ENCODE measurements around the gene LENG1.
A peak's percentile ranks its signal among the peaks of the same experiment; 100 is the strongest.
"Not testable (repeated sequence)": the region's sequence is repeated elsewhere in the genome, so short reads cannot be mapped to it uniquely, and the experiment has no call there.

LENG1 gene

GRCh38 chr19:54159352-54160181, at the start of gene LENG1:
TSS of gene LENG1 (minus strand) at chr19:54159721. CDS start at chr19:54159695, 26 bp downstream.
- Histone ChIP-seq H2AFZ (peak within 1 kb of the TSS; percentile 95), H3K9me3 (ENCODE audit: control insufficient read depth, low read length) (no peaks in the 10 kb centered on the region)

GRCh38 chr19:54208784-54209057, 49.2 kb upstream of the LENG1 start:
- Histone ChIP-seq H3K9ac (no peak overlapping the region), H3K4me2 (ENCODE audit: low read length) (no peak overlapping the region), H3K9me3 (ENCODE audit: control insufficient read depth, low read length) (no peaks in the 10 kb centered on the region), H2AFZ (no peak overlapping the region), H3K27ac (peak overlapping the region; percentile 22), H3K79me2 (peaks cover 25% of the 10 kb centered on the region), H3K27me3 (ENCODE audit: control insufficient read depth, insufficient read depth, low read length) (no peaks in the 10 kb centered on the region), H3K36me3 (ENCODE audit: control insufficient read depth, insufficient read depth, low read length) (no peaks in the 10 kb centered on the region), H3K4me1 (peaks cover 7% of the 10 kb centered on the region), H3K4me3 (ENCODE audit: low read depth, low read length) (no peak overlapping the region)
- TF ChIP-seq, protein P1, sequence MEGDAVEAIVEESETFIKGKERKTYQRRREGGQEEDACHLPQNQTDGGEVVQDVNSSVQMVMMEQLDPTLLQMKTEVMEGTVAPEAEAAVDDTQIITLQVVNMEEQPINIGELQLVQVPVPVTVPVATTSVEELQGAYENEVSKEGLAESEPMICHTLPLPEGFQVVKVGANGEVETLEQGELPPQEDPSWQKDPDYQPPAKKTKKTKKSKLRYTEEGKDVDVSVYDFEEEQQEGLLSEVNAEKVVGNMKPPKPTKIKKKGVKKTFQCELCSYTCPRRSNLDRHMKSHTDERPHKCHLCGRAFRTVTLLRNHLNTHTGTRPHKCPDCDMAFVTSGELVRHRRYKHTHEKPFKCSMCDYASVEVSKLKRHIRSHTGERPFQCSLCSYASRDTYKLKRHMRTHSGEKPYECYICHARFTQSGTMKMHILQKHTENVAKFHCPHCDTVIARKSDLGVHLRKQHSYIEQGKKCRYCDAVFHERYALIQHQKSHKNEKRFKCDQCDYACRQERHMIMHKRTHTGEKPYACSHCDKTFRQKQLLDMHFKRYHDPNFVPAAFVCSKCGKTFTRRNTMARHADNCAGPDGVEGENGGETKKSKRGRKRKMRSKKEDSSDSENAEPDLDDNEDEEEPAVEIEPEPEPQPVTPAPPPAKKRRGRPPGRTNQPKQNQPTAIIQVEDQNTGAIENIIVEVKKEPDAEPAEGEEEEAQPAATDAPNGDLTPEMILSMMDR (IDR thresholded peaks at IDR 0.05) = no peak

More at GRCh38 chr19:54159352-54160181, at the start of gene LENG1:
- no peaks in the 10 kb centered on the region for H3K27me3 ChIP-seq (ENCODE audit: control insufficient read depth, insufficient read depth, low read length)
- H3K79me2 ChIP-seq = peaks cover 3% of the 10 kb centered on the region
- H3K4me3 ChIP-seq (ENCODE audit: low read depth, low read length) = peak within 1 kb of the TSS; percentile 88
- peaks cover 13% of the 10 kb centered on the region for H3K4me1 ChIP-seq
- peak within 1 kb of the TSS; percentile 50 for H3K9ac ChIP-seq
- peak within 1 kb of the TSS; percentile 79 for H3K4me2 ChIP-seq (ENCODE audit: low read length)
- H3K27ac ChIP-seq = peak within 1 kb of the TSS; percentile 95
- no peaks in the 10 kb centered on the region for H3K36me3 ChIP-seq (ENCODE audit: control insufficient read depth, insufficient read depth, low read length)
- TF ChIP-seq, protein P1 (IDR thresholded peaks at IDR 0.05) = peak; percentile 48

GRCh38 chr19:54207983-54208783, 48.7 kb upstream of the LENG1 start:
- H3K36me3 ChIP-seq (ENCODE audit: control insufficient read depth, insufficient read depth, low read length) = no peaks in the 10 kb centered on the region
- no peak overlapping the region for H2AFZ ChIP-seq
- no peak overlapping the region for H3K9ac ChIP-seq
- no peaks in the 10 kb centered on the region for H3K9me3 ChIP-seq (ENCODE audit: control insufficient read depth, low read length)
- no peaks in the 10 kb centered on the region for H3K27me3 ChIP-seq (ENCODE audit: control insufficient read depth, insufficient read depth, low read length)
- peak overlapping the region; percentile 56 for H3K27ac ChIP-seq
- no peak overlapping the region for H3K4me2 ChIP-seq (ENCODE audit: low read length)
- H3K4me1 ChIP-seq = peaks cover 7% of the 10 kb centered on the region
- peaks cover 29% of the 10 kb centered on the region for H3K79me2 ChIP-seq
- TF ChIP-seq, protein P1 (IDR thresholded peaks at IDR 0.05) = no peak
- H3K4me3 ChIP-seq (ENCODE audit: low read depth, low read length) = no peak overlapping the region

DNA sequence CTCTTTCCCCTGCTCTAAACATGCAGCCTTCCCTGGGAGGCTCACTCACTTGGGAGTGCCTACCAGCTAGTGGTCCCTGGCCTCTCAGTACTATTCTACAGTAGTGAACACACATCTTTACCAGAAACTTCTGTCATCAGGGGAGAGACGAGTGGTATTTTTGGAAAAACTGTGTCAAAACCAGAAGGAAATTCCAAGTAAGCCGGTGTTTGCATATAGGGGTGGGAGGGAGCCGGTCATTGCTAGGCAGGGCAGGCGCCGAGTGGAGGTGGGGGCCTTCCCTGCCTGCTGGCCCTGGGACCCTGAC, 48.1 kb upstream of the LENG1 start:
- H3K27me3 ChIP-seq (ENCODE audit: control insufficient read depth, insufficient read depth, low read length) = no peaks in the 10 kb centered on the region
- peak overlapping the region; percentile 56 for H3K27ac ChIP-seq
- no peak overlapping the region for H3K4me2 ChIP-seq (ENCODE audit: low read length)
- H3K9me3 ChIP-seq (ENCODE audit: control insufficient read depth, low read length) = no peaks in the 10 kb centered on the region
- no peak overlapping the region for H3K4me3 ChIP-seq (ENCODE audit: low read depth, low read length)
- TF ChIP-seq, protein P1 (IDR thresholded peaks at IDR 0.05) = no peak
- H3K9ac ChIP-seq = no peak overlapping the region
- peaks cover 7% of the 10 kb centered on the region for H3K4me1 ChIP-seq
- peaks cover 34% of the 10 kb centered on the region for H3K79me2 ChIP-seq
- H3K36me3 ChIP-seq (ENCODE audit: control insufficient read depth, insufficient read depth, low read length) = no peaks in the 10 kb centered on the region
- H2AFZ ChIP-seq = no peak overlapping the region

DNA sequence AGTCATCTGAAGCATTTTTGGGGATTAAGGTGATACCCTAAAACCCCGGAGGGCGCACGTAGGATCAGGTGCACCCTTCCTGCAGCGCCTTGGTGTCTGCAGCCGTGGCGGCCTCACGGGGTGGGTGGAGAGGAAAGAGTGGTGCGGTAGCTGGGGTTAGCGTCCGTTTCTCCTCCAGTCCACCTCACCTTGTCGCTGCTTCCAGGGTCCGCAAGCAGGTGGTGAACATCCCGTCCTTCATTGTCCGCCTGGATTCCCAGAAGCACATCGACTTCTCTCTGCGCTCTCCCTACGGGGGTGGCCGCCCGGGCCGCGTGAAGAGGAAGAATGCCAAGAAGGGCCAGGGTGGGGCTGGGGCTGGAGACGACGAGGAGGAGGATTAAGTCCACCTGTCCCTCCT, 47.7 kb upstream of the LENG1 start:
- not testable (repeated sequence) for H3K4me2 ChIP-seq (ENCODE audit: low read length); H3K4me3 ChIP-seq (ENCODE audit: low read depth, low read length); H3K27me3 ChIP-seq (ENCODE audit: control insufficient read depth, insufficient read depth, low read length); H2AFZ ChIP-seq; H3K36me3 ChIP-seq (ENCODE audit: control insufficient read depth, insufficient read depth, low read length); H3K9me3 ChIP-seq (ENCODE audit: control insufficient read depth, low read length); H3K9ac ChIP-seq
- H3K27ac ChIP-seq = peak overlapping the region; percentile 56
- peaks cover 10% of the 10 kb centered on the region for H3K4me1 ChIP-seq
- H3K79me2 ChIP-seq = peaks cover 39% of the 10 kb centered on the region
